ENCODE measurements around the gene CBX2.

DNA sequence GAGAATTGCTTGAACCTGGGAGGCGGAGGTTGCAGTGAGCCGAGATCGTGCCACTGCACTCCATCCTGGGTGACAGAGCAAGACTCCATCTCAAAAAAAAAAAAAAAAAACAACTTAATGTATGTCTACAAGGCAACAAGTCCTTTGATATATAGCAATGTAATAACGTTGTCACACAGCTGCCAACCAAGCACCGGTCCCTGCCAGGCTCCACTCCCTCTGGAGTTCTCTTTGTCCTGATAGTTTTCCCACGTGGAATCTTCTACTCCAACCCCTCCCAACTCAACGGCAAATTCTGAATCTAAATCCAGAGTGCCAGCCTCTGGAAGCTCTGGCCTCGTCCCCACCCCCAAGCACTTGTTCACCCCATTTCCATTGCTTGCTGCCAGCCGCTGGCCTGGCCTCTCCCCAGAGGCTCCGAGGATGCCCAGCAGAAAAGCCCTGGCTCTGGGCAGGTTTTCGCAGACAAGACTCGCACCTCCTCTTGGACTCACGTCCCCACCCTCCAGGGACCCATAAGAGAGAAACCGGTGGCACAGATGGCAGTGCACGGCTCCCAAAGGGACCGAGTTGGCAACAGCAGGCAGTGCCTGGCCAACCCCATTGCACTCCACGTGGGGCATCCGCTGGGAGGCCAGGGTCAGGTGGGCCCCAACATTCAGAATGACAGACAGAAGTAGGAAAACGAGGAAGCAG lies 15.9 kb upstream of the CBX2 start:
- TF ChIP-seq POLR2A (IDR thresholded peaks at IDR 0.05) (no peak), EP300 (IDR thresholded peaks at IDR 0.05) (no peak), POLR2AphosphoS5 (IDR thresholded peaks at IDR 0.05) (no peak)
- TF ChIP-seq, protein P1, sequence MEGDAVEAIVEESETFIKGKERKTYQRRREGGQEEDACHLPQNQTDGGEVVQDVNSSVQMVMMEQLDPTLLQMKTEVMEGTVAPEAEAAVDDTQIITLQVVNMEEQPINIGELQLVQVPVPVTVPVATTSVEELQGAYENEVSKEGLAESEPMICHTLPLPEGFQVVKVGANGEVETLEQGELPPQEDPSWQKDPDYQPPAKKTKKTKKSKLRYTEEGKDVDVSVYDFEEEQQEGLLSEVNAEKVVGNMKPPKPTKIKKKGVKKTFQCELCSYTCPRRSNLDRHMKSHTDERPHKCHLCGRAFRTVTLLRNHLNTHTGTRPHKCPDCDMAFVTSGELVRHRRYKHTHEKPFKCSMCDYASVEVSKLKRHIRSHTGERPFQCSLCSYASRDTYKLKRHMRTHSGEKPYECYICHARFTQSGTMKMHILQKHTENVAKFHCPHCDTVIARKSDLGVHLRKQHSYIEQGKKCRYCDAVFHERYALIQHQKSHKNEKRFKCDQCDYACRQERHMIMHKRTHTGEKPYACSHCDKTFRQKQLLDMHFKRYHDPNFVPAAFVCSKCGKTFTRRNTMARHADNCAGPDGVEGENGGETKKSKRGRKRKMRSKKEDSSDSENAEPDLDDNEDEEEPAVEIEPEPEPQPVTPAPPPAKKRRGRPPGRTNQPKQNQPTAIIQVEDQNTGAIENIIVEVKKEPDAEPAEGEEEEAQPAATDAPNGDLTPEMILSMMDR (IDR thresholded peaks at IDR 0.05), result no peak
